Brain microvascular endothelial cell (primary cell): Measurements from ENCODE around the gene ERBB4.

Experiments
- DNase-seq: peaks from one replicate; pipeline ENCODE4 v3.0.0-alpha.2; 2020
- H3K27ac ChIP-seq: fragments of 250-450 bp; sonication (Bioruptor Pico); 2 replicates; pipeline ENCODE4 v1.5.1; 2020; ENCODE audit warnings: mild to moderate bottlenecking, moderate library complexity
- H3K27me3 ChIP-seq: fragments of 250-450 bp; sonication (Bioruptor Pico); replicated peaks from 2 replicates; pipeline ENCODE4 v1.5.1; 2020; ENCODE audit warnings: mild to moderate bottlenecking
- H3K36me3 ChIP-seq: fragments of 250-450 bp; sonication (Bioruptor Pico); replicated peaks from 2 replicates; pipeline ENCODE4 v1.5.1; 2020; ENCODE audit warnings: mild to moderate bottlenecking
- H3K4me3 ChIP-seq: 2 replicates; pipeline ENCODE4 v1.5.1; 2011; ENCODE audit warnings: low read depth, mild to moderate bottlenecking, control low read depth, low read length, moderate library complexity
- in situ Hi-C: cut with HindIII; loops from 2 replicates; pipeline ENCODE4 v1.10.0; 2017; ENCODE audit warnings: low sequenced_read_pairs, low pct_ligation_motif_present
- TF ChIP-seq, protein P1 (sequence below): IDR thresholded peaks from 2 replicates; pipeline ENCODE4 v1.5.1; 2011; ENCODE audit warnings: low read depth, mild to moderate bottlenecking, moderate library complexity, low read length, control low read depth, inconsistent platforms; ENCODE audit errors: missing control alignments

The ERBB4 gene

DNA sequence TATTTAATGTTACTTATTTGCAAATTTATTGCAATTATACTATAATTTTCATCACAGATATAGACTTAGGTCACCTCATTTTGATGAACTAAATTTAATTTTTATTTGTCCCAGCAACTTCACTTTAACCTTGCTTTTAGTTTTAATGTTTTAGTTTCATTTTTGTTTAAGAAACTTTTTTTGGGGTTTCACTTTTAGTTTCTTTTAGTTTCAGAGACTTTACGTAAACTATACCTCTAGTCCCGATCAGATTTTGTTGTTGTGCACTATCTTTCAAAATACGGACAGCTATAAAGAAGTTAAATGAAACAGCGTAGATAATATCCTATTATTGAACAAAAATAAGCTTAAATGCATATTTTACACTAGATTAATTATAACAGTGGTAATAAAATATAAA is 460.5 kb downstream of the ERBB4 start:
- DNase-seq: no peak
- H3K27ac ChIP-seq: no peak overlapping the region
- in situ Hi-C loops: no loop called here
- no peaks in the 10 kb centered on the region for H3K27me3 ChIP-seq
- no peak overlapping the region for H3K4me3 ChIP-seq
- TF ChIP-seq, protein P1, sequence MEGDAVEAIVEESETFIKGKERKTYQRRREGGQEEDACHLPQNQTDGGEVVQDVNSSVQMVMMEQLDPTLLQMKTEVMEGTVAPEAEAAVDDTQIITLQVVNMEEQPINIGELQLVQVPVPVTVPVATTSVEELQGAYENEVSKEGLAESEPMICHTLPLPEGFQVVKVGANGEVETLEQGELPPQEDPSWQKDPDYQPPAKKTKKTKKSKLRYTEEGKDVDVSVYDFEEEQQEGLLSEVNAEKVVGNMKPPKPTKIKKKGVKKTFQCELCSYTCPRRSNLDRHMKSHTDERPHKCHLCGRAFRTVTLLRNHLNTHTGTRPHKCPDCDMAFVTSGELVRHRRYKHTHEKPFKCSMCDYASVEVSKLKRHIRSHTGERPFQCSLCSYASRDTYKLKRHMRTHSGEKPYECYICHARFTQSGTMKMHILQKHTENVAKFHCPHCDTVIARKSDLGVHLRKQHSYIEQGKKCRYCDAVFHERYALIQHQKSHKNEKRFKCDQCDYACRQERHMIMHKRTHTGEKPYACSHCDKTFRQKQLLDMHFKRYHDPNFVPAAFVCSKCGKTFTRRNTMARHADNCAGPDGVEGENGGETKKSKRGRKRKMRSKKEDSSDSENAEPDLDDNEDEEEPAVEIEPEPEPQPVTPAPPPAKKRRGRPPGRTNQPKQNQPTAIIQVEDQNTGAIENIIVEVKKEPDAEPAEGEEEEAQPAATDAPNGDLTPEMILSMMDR: no peak
- H3K36me3 ChIP-seq: no peaks in the 10 kb centered on the region

DNA sequence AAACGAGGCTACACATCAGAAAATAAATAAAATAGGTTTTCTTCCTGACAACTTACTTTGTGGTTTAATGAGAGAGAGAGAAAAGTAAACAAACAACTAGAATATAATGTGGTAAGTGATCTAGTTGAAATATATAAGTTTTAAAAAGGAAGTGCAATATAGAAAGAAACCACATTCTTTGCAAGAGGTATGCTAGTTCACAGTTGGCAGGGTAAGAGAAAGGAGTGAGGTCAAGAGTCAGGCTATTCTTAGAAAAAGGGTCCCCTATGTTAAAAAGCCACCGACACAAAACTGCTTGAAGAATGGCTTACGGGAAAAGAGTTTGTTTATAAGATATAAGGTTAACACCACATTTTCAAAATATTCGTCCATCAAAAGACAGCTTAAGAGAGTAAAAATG is 462.1 kb downstream of the ERBB4 start:
- H3K4me3 ChIP-seq: no peak overlapping the region
- DNase-seq: no peak
- no peaks in the 10 kb centered on the region for H3K36me3 ChIP-seq
- no peak overlapping the region for H3K27ac ChIP-seq
- TF ChIP-seq, protein P1: no peak
- H3K27me3 ChIP-seq: no peaks in the 10 kb centered on the region
- in situ Hi-C loops: no loop called here

DNA sequence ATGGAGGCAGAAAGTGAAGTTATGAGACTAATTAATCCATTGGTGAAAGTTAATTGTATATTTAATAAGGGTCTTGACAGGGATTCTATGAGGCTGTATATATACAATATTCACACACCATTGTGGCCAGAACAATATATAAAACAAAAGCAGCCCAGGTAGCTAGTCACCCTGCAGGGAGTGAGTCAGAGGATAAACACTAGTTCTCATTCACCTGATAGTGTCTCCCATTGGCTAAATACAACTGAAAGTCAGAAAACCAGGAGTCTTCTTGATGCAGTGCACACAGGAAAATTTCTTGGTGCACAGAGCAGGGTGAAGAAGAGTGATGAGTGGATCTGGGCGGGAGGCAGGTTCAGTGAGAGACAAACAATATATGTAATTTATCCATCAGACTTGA is 465.2 kb downstream of the ERBB4 start:
- Histone ChIP-seq H3K27ac (no peak overlapping the region), H3K36me3 (no peaks in the 10 kb centered on the region), H3K4me3 (no peak overlapping the region), H3K27me3 (no peaks in the 10 kb centered on the region)
- TF ChIP-seq, protein P1: no peak
- DNase-seq: no peak
- in situ Hi-C loops: no loop called here

DNA sequence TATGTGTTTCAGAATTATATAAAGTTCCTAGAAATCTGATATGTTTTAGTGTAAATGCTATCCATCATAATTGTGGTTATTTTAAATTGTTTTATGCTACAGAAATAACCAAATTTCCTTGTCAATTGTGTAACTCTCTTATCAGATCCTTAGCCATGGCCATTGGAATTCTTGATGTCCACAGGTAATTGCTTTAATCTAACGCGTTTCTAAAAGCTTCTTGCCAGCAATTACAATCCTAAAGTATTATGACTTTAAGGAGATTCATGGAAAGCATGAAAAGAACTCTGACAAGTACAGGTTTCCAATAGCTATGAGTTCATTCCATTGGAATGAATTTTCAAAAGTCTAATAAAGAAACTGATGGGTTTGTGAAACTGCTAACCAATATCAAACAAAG is 472.1 kb downstream of the ERBB4 start:
- no peak for DNase-seq
- H3K27me3 ChIP-seq: no peaks in the 10 kb centered on the region
- no peak overlapping the region for H3K27ac ChIP-seq
- in situ Hi-C loops: no loop called here
- H3K4me3 ChIP-seq: no peak overlapping the region
- H3K36me3 ChIP-seq: no peaks in the 10 kb centered on the region
- TF ChIP-seq, protein P1: no peak

DNA sequence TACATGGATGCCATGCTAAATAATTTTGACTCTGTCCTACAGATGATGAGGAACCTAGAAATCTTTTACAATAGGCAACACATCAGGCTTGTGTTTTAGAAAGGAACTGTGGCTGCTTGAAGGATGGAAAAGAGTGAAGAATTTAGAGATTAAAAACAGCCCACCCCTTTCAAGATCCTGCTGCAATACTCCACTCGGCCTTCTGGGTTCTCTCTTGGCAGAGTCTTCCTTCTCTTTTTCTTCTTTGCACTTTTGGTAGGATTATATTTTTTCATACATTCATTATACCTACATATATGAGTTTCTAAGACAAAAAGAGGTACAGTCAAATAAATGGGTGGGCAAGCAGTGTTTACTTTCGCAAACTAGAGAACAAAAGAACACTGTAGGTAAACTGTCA is 474.3 kb downstream of the ERBB4 start:
- Histone ChIP-seq H3K4me3 (no peak overlapping the region), H3K27me3 (no peaks in the 10 kb centered on the region), H3K27ac (no peak overlapping the region), H3K36me3 (no peaks in the 10 kb centered on the region)
- DNase-seq: no peak
- in situ Hi-C loops: no loop called here
- TF ChIP-seq, protein P1: peak; percentile 4

DNA sequence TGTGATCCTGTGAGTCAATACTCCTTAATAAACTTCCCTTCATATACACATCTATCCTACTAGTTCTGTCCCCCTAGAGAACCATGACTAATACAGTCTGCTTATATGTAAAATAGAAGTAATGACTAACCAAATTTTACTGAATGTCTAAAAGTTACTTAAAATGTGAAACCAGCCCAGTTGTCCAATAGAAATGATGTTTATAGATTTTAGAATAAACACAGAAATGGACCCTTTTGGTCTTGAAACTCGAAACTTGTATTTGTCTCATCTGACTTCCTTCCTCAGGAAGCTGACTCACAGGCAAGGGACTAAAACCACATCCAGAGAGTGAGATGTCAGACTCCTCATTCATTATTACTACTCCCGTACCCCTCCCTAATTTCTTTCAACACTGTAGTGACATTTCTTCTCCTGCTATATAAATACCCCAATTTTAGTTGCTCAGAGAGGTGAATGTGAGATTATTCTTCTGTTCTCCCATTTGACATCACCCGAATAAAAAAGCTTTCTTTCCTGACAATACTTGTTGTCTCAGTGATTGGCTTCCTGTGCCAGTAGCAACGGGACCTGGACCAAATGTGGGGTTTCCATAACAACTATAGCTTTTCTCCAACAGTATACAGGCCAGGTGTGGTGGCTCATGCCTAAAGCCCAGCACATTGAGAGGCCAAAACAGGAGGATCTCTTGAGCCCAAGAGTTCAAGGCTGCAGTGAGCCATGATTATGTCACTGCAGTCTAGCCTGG is 486.0 kb downstream of the ERBB4 start:
- TF ChIP-seq, protein P1: no peak
- in situ Hi-C loops: no loop called here
- H3K27me3 ChIP-seq: no peaks in the 10 kb centered on the region
- peak overlapping the region; percentile 88 for H3K27ac ChIP-seq
- no peak overlapping the region for H3K4me3 ChIP-seq
- DNase-seq: peak; percentile 81
- H3K36me3 ChIP-seq: no peaks in the 10 kb centered on the region
